Activated CD4-positive, alpha-beta memory T cell treated with anti-CD3 and anti-CD28 coated beads for 36 hours (primary cell): Measurements from ENCODE around the gene NKX6-2. TPM values are rescaled to one million over a fixed set of nuclear protein-coding genes. Genes with fewer than 3 reads are reported as not detected.

Experiments
- total RNA-seq, 2 experiments: library from RNA; stranded (reverse); gene quantifications; one replicate each; pipeline ENCODE4 v1.2.3, GENCODE V29; 2021

The NKX6-2 gene
- total RNA-seq, 2 experiments from 2014 or later = not detected

Other genes starting within 250 kb of the NKX6-2 start
- 1 to 10 TPM; 7.4 to 7.5 TPM for gene INPP5A, start 248.4 kb downstream of the NKX6-2 start, total RNA-seq
- under 1 TPM in 1 of 2 experiments, not detected in 1; 0.07 TPM for gene CFAP46, start 156.4 kb upstream of the NKX6-2 start, total RNA-seq